RWPE2 (cell line): ENCODE data around the gene CTNND2.

Source experiments
- ATAC-seq: fragments of 200-7000 bp; cut with Tn5 transposase; 3 replicates; pipeline ENCODE4 v1.9.1; 2021; ENCODE audit warnings: low read depth
- DNase-seq: peaks from one replicate; pipeline ENCODE4 v3.0.0-alpha.2; 2020; ENCODE audit warnings: low spot score
- H3K27ac ChIP-seq: fragments of 450-650 bp; 2 replicates; pipeline ENCODE4 v1.5.1; 2017; ENCODE audit warnings: mild to moderate bottlenecking; ENCODE audit not compliant: poor library complexity, severe bottlenecking
- H3K27me3 ChIP-seq: fragments of 250-450 bp; sonication (Bioruptor Pico); 2 replicates; pipeline ENCODE4 v1.5.1; 2021; ENCODE audit warnings: mild to moderate bottlenecking, moderate library complexity; ENCODE audit not compliant: insufficient read depth, poor library complexity, severe bottlenecking
- H3K36me3 ChIP-seq: fragments of 250-450 bp; sonication (Bioruptor Pico); 2 replicates; pipeline ENCODE4 v1.5.1; 2020; ENCODE audit warnings: low read depth, mild to moderate bottlenecking, moderate library complexity
- H3K4me1 ChIP-seq: fragments of 250-450 bp; sonication (Bioruptor Pico); 2 replicates; pipeline ENCODE4 v1.5.1; 2021; ENCODE audit warnings: mild to moderate bottlenecking, moderate library complexity; ENCODE audit not compliant: insufficient read depth, poor library complexity, severe bottlenecking
- H3K4me3 ChIP-seq: fragments of 250-450 bp; sonication (Bioruptor Pico); 2 replicates; pipeline ENCODE4 v1.5.1; 2021; ENCODE audit warnings: mild to moderate bottlenecking, moderate library complexity; ENCODE audit not compliant: severe bottlenecking
- H3K9me3 ChIP-seq: fragments of 250-450 bp; sonication (Bioruptor Pico); 2 replicates; pipeline ENCODE4 v1.5.1; 2021; ENCODE audit warnings: mild to moderate bottlenecking, moderate library complexity; ENCODE audit not compliant: severe bottlenecking
- CTCF ChIP-seq: fragments of 450-650 bp; IDR thresholded peaks from one replicate; pipeline ENCODE4 v1.5.1; 2017; ENCODE audit warnings: mild to moderate bottlenecking, moderate library complexity; ENCODE audit not compliant: poor library complexity, severe bottlenecking

CTNND2 gene

DNA sequence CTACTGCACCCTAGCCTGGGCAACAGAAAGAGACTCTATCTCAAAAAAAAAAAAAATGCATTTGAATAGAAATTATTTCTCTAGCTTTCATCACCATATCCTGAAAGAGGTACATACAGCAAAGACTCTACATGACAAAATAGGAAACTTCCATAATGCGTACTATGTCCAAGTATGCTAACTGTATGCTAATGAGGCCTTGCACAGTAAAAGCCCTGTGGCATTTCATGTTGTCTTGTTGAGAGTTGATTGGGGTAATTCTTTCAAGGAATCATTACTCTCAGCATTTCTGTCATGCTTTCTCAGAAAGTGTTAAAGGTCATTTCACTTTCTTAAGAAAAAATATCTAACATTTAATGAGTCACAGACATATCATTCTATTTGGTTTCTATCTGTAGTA lies 393.4 kb downstream of the CTNND2 start:
- Histone ChIP-seq H3K9me3 (no peaks in the 10 kb centered on the region), H3K27ac (no peak overlapping the region), H3K4me3 (no peak overlapping the region), H3K27me3 (peaks cover 33% of the 10 kb centered on the region), H3K36me3 (no peaks in the 10 kb centered on the region), H3K4me1 (no peaks in the 10 kb centered on the region)
- DNase-seq (no peak), ATAC-seq (no peak)
- no peak for TF ChIP-seq CTCF

DNA sequence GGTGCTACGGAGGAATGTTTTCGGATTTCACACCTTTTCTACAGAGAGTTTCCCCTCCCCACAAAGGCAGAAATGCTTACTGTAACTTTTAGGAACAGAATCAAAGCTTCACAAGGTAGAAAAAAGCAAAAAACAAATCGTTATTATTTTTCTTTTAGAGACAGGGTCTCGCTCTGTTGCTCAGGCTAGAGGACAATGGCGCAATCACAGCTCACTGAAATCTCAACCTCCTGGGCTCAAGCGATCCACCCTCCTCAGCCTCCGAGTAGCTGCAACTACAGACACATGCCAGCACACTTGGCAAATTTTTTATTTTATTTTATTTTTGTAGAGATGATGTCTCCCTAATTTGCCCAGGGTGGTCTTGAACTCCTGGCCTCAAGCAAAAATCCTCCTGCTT lies 394.5 kb downstream of the CTNND2 start:
- TF ChIP-seq CTCF = no peak
- H3K4me3 ChIP-seq = no peak overlapping the region

DNA sequence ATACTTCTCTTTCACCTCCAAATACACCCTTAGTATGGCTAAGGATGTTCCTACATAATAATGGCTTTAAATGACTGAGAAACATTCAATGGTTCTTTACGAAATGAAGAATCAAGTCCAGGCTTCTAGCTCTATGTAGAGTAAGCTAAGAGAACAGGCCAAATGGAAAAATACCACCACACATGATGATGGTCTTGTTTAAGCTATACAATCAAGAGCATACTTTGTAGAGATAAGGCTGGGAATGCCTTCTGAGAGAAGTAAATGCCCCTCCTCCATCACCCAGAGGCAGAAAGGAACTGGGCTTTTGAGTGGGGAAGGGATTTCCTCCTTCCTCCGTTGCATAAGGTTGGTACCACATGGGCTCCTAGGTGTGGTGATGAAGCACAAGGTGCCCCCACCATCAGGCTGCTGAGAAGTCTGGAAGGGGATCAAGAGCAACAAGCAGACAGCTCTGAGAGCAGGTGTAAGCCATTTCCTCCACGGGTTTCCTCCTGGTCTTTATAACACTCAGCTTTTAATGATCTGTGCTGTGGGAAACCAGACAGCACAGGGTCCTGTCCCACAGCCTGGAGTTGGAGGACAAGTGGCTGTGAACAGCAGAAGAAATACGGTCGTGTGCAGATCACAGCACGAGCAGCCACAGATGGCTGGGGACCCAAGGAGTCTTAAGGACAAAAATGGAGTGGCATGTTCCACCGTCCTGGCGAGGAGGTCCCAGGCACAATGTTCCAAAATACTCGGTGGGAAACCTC lies 396.9 kb downstream of the CTNND2 start:
- Histone ChIP-seq H3K4me3 (no peak overlapping the region), H3K36me3 (no peaks in the 10 kb centered on the region), H3K27ac (no peak overlapping the region), H3K27me3 (peaks cover 21% of the 10 kb centered on the region), H3K9me3 (no peaks in the 10 kb centered on the region), H3K4me1 (no peaks in the 10 kb centered on the region)
- TF ChIP-seq CTCF = no peak
- DNase-seq = no peak
- no peak for ATAC-seq

More for the DNA sequence above, 394.5 kb downstream of the CTNND2 start:
- no peak overlapping the region for H3K27ac ChIP-seq
- H3K4me1 ChIP-seq = no peaks in the 10 kb centered on the region
- peaks cover 25% of the 10 kb centered on the region for H3K27me3 ChIP-seq
- DNase-seq (no peak), ATAC-seq (no peak)
- H3K36me3 ChIP-seq = no peaks in the 10 kb centered on the region
- no peaks in the 10 kb centered on the region for H3K9me3 ChIP-seq

GRCh38 chr5:11504886-11505193 lies 399.4 kb downstream of the CTNND2 start:
- Histone ChIP-seq H3K4me1 (no peaks in the 10 kb centered on the region), H3K27ac (no peak overlapping the region), H3K27me3 (peaks cover 13% of the 10 kb centered on the region), H3K36me3 (no peaks in the 10 kb centered on the region), H3K4me3 (no peak overlapping the region), H3K9me3 (no peaks in the 10 kb centered on the region)
- DNase-seq = no peak
- peak; percentile 55; the same call in 1 of the 3 replicates for ATAC-seq
- TF ChIP-seq CTCF = no peak

- H3K4me3 ChIP-seq = no peak overlapping the region
- H3K9me3 ChIP-seq = no peaks in the 10 kb centered on the region
- H3K36me3 ChIP-seq = no peaks in the 10 kb centered on the region
- H3K4me1 ChIP-seq = no peaks in the 10 kb centered on the region
- H3K27ac ChIP-seq = no peak overlapping the region
- ATAC-seq = no peak
- TF ChIP-seq CTCF = no peak
- peaks cover 8% of the 10 kb centered on the region for H3K27me3 ChIP-seq
- DNase-seq = no peak
These were observed 400.0 kb downstream of the CTNND2 start for GRCh38 chr5:11504065-11504885.
